Stimulated activated naive CD4-positive, alpha-beta T cell treated with Interleukin-2 at 50 U/mL for 16 hours (primary cell): ENCODE measurements around the gene LIMCH1.
"Not testable (repeated sequence)": the region's sequence is repeated elsewhere in the genome, so short reads cannot be mapped to it uniquely, and the experiment has no call there.

Experiments
- DNase-seq: peaks from one replicate; lab custom pipeline; 2025; lab: John Stamatoyannopoulos, UW

Gene LIMCH1

GRCh38 chr4:41727861-41728572, 190.1 kb downstream of the LIMCH1 start:
- no peak for DNase-seq

- DNase-seq: no peak
These were observed 190.6 kb downstream of the LIMCH1 start for GRCh38 chr4:41728573-41728913.

GRCh38 chr4:41731569-41732126, 193.7 kb downstream of the LIMCH1 start:
- DNase-seq: no peak

GRCh38 chr4:41734371-41734770, 196.4 kb downstream of the LIMCH1 start:
- DNase-seq: no peak

- DNase-seq: not testable (repeated sequence)
These were observed 199.5 kb downstream of the LIMCH1 start for GRCh38 chr4:41737491-41737890.

- DNase-seq: no peak
These were observed 203.4 kb downstream of the LIMCH1 start for GRCh38 chr4:41741354-41741753.

GRCh38 chr4:41744572-41745291, 206.8 kb downstream of the LIMCH1 start:
- DNase-seq: no peak

DNA sequence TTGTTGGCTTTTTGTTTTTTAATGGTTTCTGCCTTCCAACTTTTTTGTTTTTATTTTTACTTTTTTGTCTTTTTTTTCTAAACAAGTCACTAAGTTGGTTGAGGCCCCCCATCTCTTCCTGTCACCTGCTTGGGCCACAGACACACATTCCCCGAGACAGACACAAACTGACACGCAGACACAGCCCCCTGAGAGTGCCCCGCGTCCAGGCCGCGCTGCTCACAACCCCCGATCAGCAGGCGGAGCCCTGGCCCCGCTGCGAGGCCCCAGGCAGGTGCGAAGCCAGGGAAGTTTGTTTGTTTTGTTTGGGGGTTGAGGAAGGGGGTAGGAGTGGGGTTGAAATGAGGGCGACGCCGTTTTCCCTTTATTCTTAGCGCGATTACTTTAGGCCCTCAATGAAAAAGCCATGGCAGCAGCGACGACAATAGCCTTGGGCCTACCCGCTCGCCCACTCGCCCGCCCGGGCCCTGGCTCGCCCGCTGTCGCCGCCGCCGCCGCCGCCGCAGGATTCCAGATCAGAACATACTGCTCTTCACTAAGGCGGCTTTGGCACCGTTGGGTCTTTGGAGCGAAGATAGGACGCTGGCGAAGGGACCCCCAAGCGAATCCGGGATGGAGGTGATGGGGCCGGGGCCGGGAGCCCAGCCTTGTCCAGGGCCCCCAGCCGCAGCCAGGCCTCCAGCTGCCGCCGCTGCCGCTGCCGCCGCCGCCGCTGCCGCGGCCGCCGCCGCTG, 207.5 kb downstream of the LIMCH1 start:
- no peak for DNase-seq

GRCh38 chr4:41746025-41746439, 208.1 kb downstream of the LIMCH1 start:
- DNase-seq: no peak

GRCh38 chr4:41746440-41747229, 208.7 kb downstream of the LIMCH1 start:
- DNase-seq: no peak

- no peak for DNase-seq
These were observed 209.5 kb downstream of the LIMCH1 start for GRCh38 chr4:41747230-41748055.

DNA sequence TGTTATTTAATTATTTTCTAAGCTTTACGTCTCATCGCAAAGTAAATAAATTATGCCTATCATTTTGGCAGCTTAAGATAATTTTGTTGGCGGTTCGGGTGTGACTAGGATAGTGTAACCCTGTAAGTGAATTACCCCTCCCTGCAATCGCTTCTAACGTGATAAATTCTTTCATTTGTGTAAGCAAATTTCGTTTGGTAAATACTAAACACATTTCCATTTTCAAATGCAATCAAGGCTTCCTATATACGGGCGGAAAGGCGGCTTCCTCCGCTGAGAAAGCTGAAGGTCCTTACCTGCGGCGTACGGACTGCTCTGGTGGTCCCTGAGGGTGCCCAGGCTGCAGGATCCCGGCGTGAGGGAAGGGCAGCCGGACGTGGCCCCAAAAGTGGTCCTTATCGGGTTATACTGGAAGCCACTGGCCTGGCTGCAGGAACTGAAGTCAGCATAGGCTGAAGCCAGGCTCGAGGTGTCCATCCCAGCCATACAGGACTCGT, 210.2 kb downstream of the LIMCH1 start:
- no peak for DNase-seq

DNA sequence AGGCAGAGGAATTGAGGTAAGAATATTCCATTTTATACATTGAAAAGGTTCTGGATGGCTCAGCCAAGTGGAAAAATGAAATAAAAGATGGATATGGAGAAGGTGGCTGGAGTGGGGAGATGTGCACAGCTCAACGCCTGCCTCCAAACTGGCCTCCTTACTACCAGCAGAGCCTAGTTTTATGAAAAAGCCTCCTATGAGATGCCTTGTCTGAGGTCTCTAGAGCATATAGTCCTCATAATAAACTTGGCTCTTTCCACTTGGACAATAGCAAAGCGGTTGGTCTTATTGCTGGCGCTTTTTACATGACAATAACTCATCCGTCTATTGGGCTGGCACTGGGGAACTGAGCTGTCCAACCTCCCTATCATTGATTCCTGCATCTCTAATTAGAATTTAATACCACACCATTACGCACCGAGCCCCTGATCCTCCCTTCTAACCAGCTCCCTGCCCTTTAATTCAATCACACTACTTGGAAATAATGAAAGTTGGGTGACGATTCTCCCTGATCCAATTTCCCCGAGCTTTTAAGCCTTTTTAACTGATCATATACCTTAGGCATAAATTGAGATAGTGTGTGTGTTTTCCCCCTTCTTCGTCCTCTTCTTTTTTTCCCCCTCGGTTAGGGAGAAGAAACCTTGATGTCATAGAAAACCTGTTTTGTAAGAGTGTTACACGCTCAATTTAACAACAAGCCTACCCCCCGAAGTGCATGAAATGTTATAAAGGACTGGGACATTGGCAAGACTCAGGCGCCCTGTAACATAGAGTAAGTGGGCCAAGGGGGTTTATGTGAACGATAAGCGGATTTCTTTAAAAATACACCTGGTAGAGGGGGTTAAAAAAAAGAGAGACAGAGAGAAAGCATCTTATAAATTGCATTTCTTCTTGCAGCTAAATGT, 210.9 kb downstream of the LIMCH1 start, which contains the start of gene PHOX2B:
Gene PHOX2B (minus strand): TSS at position 155 of the 905 bp plus-strand sequence. CDS start 115 bp downstream, at position 40.
- DNase-seq: no peak

GRCh38 chr4:41749631-41750039, 211.7 kb downstream of the LIMCH1 start:
- DNase-seq: no peak
